Measurements from ENCODE around the gene LAMA2.

LAMA2 gene

GRCh38 chr6:129472239-129472638 is 589.3 kb downstream of the LAMA2 start:
- DNase-seq = no peak

- DNase-seq = no peak
Measured at GRCh38 chr6:129473546-129473945, 590.6 kb downstream of the LAMA2 start.

GRCh38 chr6:129475477-129476247 is 592.7 kb downstream of the LAMA2 start:
- DNase-seq = no peak

- no peak for DNase-seq
Measured at GRCh38 chr6:129476248-129476564, 593.3 kb downstream of the LAMA2 start.

- no peak for DNase-seq
Measured at GRCh38 chr6:129476810-129477209, 593.9 kb downstream of the LAMA2 start.

- no peak for DNase-seq
Measured at GRCh38 chr6:129478379-129478778, 595.4 kb downstream of the LAMA2 start.

GRCh38 chr6:129481706-129482105 is 598.8 kb downstream of the LAMA2 start:
- DNase-seq = peak; percentile 19

- DNase-seq = no peak
Measured at GRCh38 chr6:129485746-129486145, 602.8 kb downstream of the LAMA2 start.

GRCh38 chr6:129486327-129486726 is 603.4 kb downstream of the LAMA2 start:
- no peak for DNase-seq

GRCh38 chr6:129488313-129488712 is 605.4 kb downstream of the LAMA2 start:
- no peak for DNase-seq

- no peak for DNase-seq
Measured at GRCh38 chr6:129489215-129489765, 606.4 kb downstream of the LAMA2 start.

GRCh38 chr6:129490521-129491255 is 607.8 kb downstream of the LAMA2 start:
- DNase-seq = peak; percentile 98

- peak; percentile 33 for DNase-seq
Measured at GRCh38 chr6:129491436-129491835, 608.5 kb downstream of the LAMA2 start.

GRCh38 chr6:129492260-129492659 is 609.3 kb downstream of the LAMA2 start:
- peak; percentile 34 for DNase-seq

- peak; percentile 76 for DNase-seq
Measured at GRCh38 chr6:129493354-129493902, 610.5 kb downstream of the LAMA2 start.

- peak; percentile 21 for DNase-seq
Measured at GRCh38 chr6:129494099-129494498, 611.2 kb downstream of the LAMA2 start.

GRCh38 chr6:129494586-129494985 is 611.6 kb downstream of the LAMA2 start:
- DNase-seq = no peak

GRCh38 chr6:129495652-129496051 is 612.7 kb downstream of the LAMA2 start:
- no peak for DNase-seq

- peak; percentile 18 for DNase-seq
Measured at GRCh38 chr6:129497481-129498441, 614.8 kb downstream of the LAMA2 start.

- peak; percentile 54 for DNase-seq
Measured at GRCh38 chr6:129498541-129498940, 615.6 kb downstream of the LAMA2 start.

GRCh38 chr6:129498950-129499842 is 616.3 kb downstream of the LAMA2 start:
- peak; percentile 65 for DNase-seq

- no peak for DNase-seq
Measured at GRCh38 chr6:129499843-129500219, 616.9 kb downstream of the LAMA2 start.

All from fibroblast of skin of right biceps (primary cell).